Kidney (tissue), 14 donors: ENCODE measurements around the gene PEAR1. TPM values are rescaled to one million over a fixed set of nuclear protein-coding genes. Genes with fewer than 3 reads are reported as not detected.

ENCODE experiments used
- DNase-seq, 5 donors: peaks; one replicate each; pipeline ENCODE4 v3.0.0-alpha.2; 2013 to 2020
- FAIRE-seq: peaks from 2 replicates; lab custom pipeline; 2012; peaks lifted over from hg19 to GRCh38; lab: Jason Lieb, UNC
- H3K27ac ChIP-seq, 2 donors: one replicate each; pipeline ENCODE4 v1.7.0; 2013; ENCODE audit warnings: low read depth in 2 of 2, low read length in 2 of 2, inconsistent platforms in 1 of 2
- H3K27me3 ChIP-seq: one replicate; pipeline ENCODE4 v1.7.1; 2013; ENCODE audit warnings: low read length, inconsistent platforms; ENCODE audit not compliant: control insufficient read depth, insufficient read depth
- H3K36me3 ChIP-seq, 3 donors: one replicate each; pipeline versions ENCODE4 v1.7.0 to v1.7.1; 2013; ENCODE audit warnings: low read length in 3 of 3, control low read depth in 1 of 3, inconsistent platforms in 1 of 3; ENCODE audit not compliant: insufficient read depth in 3 of 3, control insufficient read depth in 2 of 3
- H3K4me1 ChIP-seq, 3 donors: one replicate each; pipeline versions ENCODE4 v1.7.0 to v1.7.1; 2013; ENCODE audit warnings: low read length in 3 of 3, inconsistent platforms in 1 of 3, low read depth in 1 of 3; ENCODE audit not compliant: control insufficient read depth in 2 of 3, insufficient read depth in 2 of 3
- H3K4me3 ChIP-seq, 3 donors: one replicate each; pipeline versions ENCODE4 v1.7.0 to v1.8.1; 2013; ENCODE audit warnings: low read length in 3 of 3, control low read depth in 1 of 3, inconsistent platforms in 1 of 3
- H3K9ac ChIP-seq, 3 donors: one replicate each; pipeline versions ENCODE4 v1.7.0 to v1.7.1; 2013; ENCODE audit warnings: low read length in 3 of 3, control low read depth in 1 of 3, inconsistent platforms in 1 of 3
- H3K9me3 ChIP-seq, 3 donors: one replicate each; pipeline versions ENCODE4 v1.7.0 to v1.7.1; 2013; ENCODE audit warnings: low read length in 3 of 3, control low read depth in 1 of 3, inconsistent platforms in 1 of 3; ENCODE audit not compliant: control insufficient read depth in 2 of 3, insufficient read depth in 1 of 3
- intact Hi-C: fragments of 100-400 bp; cut with DNase I; formaldehyde crosslinking; loops from one replicate; pipeline ENCODE4 v1.11.1; 2022
- polyA plus RNA-seq: library from polyadenylated mRNA; stranded (reverse); fragments of 350-450 nt; fragmentation: Illumina TruSeq; extraction: RNeasy Lipid Tissue Mini Kit (QIAGEN cat#74804); gene quantifications from one replicate; pipeline ENCODE4 v1.2.3, GENCODE V29; 2014; ENCODE audit warnings: low read depth, low replicate concordance; ENCODE audit not compliant: insufficient read depth
- total RNA-seq: library from RNA; stranded (reverse); fragmentation: NEBNext Ultra II Directional; extraction: Animal tissue kit (Norgen Biotek cat#: 25700); gene quantifications from one replicate; pipeline ENCODE4 v1.2.1, GENCODE V29; 2021
- TF ChIP-seq, protein P1 (sequence below): IDR thresholded peaks from 3 replicates; pipeline ENCODE4 v1.5.1; 2012; ENCODE audit warnings: mild to moderate bottlenecking, moderate library complexity, borderline replicate concordance; ENCODE audit not compliant: insufficient read depth; ENCODE audit errors: extremely low read depth
- donor health status: control.
- donor health status: control.
- donor health status: control.
- donor health status: control.
- donor health status: control.
- donor health status: DM: yes; HTN: yes; CAD: no.
- donor health status: Normal renal cell carcinoma (clear cell type).

The PEAR1 gene
- total and polyA plus RNA-seq, 2 donors from 2014 or later: 4.5 to 17.2 TPM

DNA sequence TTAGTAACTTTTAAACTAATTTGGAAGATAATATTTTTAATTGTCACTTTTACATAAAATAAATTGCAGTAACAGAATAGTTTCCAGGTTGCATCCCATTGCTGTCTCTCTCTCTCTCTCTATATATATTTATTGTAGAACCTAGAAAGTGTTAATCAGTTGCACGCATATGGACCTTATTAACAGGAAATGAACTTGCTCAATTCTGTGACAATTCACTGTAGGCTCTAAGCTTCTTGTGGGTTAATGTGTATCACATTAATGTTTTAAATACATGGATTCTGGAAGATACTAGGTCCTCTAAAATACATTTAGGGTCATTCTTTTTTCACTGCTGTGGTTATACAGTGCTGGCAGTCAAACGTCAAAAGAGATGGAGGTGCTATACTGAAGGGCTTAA, 60.1 kb downstream of the PEAR1 start:
- H3K4me3 ChIP-seq: no peak overlapping the region
- H3K4me1 ChIP-seq: no peaks in the 10 kb centered on the region
- TF ChIP-seq, protein P1, sequence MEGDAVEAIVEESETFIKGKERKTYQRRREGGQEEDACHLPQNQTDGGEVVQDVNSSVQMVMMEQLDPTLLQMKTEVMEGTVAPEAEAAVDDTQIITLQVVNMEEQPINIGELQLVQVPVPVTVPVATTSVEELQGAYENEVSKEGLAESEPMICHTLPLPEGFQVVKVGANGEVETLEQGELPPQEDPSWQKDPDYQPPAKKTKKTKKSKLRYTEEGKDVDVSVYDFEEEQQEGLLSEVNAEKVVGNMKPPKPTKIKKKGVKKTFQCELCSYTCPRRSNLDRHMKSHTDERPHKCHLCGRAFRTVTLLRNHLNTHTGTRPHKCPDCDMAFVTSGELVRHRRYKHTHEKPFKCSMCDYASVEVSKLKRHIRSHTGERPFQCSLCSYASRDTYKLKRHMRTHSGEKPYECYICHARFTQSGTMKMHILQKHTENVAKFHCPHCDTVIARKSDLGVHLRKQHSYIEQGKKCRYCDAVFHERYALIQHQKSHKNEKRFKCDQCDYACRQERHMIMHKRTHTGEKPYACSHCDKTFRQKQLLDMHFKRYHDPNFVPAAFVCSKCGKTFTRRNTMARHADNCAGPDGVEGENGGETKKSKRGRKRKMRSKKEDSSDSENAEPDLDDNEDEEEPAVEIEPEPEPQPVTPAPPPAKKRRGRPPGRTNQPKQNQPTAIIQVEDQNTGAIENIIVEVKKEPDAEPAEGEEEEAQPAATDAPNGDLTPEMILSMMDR: no peak
- DNase-seq (no peak), FAIRE-seq (no peak)
- H3K9me3 ChIP-seq: no peaks in the 10 kb centered on the region
- H3K9ac ChIP-seq: no peak overlapping the region
- no peak overlapping the region for H3K27ac ChIP-seq
- intact Hi-C loops: no loop called here
- H3K27me3 ChIP-seq: no peaks in the 10 kb centered on the region
- peaks cover 4 to 51% (median 37%) of the 10 kb centered on the region in 3 donors for H3K36me3 ChIP-seq

GRCh38 chr1:156956333-156956732, 62.8 kb downstream of the PEAR1 start:
- intact Hi-C loops: no loop called here
- Histone ChIP-seq H3K9me3 (no peaks in the 10 kb centered on the region), H3K27me3 (no peaks in the 10 kb centered on the region), H3K4me3 (no peak overlapping the region), H3K27ac (no peak overlapping the region), H3K4me1 (no peaks in the 10 kb centered on the region), H3K36me3 (peaks cover 6 to 52% (median 36%) of the 10 kb centered on the region in 3 donors), H3K9ac (no peak overlapping the region)
- TF ChIP-seq, protein P1: no peak
- FAIRE-seq (no peak), DNase-seq (no peak)

DNA sequence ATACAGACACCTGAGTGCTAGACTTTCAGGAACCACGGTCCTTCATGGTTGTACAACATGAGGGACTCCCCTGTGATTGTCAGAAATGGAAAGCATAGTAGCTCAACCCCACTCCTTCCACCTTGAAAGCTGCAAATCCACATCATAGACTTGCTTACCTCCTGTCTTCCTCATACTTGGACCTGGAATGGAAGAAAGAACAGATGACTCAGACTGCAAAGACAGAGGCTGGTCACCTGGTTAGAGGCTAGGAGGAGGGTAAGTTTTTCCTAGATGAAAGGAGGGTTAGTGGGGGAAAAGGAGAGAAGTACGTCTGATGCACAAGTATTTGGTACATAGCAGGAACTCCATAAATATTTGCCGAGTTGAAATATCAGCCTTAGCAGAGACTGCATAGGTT, 64.1 kb downstream of the PEAR1 start:
- Histone ChIP-seq H3K27ac (no peak overlapping the region), H3K9ac (no peak overlapping the region), H3K4me3 (no peak overlapping the region), H3K9me3 (no peaks in the 10 kb centered on the region), H3K27me3 (no peaks in the 10 kb centered on the region), H3K36me3 (peaks cover 6 to 53% (median 39%) of the 10 kb centered on the region in 3 donors), H3K4me1 (no peaks in the 10 kb centered on the region)
- intact Hi-C loops: no loop called here
- FAIRE-seq (no peak), DNase-seq (no peak)
- TF ChIP-seq, protein P1: no peak

DNA sequence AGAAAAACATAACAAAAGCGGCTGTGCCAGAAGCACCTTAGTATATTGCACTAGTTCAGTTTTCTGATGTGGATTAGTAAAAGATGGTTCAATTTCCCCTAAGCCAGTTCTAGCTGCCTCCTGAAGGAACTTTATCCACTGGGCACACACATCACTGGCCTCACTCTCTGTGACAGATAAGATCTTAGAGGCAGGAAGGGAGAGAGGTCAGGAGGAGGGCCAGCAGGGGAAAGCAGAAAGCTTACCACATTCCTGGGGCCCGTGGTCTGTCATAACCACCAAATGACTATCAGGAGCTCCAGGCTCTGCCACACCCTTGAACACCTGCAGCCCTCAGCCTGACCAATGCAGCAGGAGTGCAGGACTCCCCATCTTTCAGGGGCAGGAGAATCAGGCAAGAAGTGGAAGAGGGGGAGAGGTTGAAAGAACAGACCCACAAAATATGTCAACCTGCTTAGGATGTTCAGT, 64.8 kb downstream of the PEAR1 start:
- FAIRE-seq (no peak), DNase-seq (no peak)
- Histone ChIP-seq H3K4me3 (no peak overlapping the region), H3K27me3 (no peaks in the 10 kb centered on the region), H3K9me3 (no peaks in the 10 kb centered on the region), H3K4me1 (no peaks in the 10 kb centered on the region), H3K27ac (no peak overlapping the region), H3K36me3 (peaks cover 6 to 54% (median 39%) of the 10 kb centered on the region in 3 donors), H3K9ac (no peak overlapping the region)
- intact Hi-C loops: no loop called here
- TF ChIP-seq, protein P1: no peak
